HEK293T (cell line): ENCODE results near the gene PLEKHG2.

ENCODE experiments used
- ARNT ChIP-seq: fragments of 450-650 bp; IDR thresholded peaks from 2 replicates; pipeline ENCODE4 v1.6.1; 2017; ENCODE audit warnings: mild to moderate bottlenecking
- ELF4 ChIP-seq: fragments of 450-650 bp; IDR thresholded peaks from 2 replicates; pipeline ENCODE4 v1.6.1; 2017; ENCODE audit warnings: antibody characterized with exemption
- L3MBTL2 ChIP-seq: fragments of 450-650 bp; conservative IDR thresholded peaks from 2 replicates; pipeline ENCODE4 v1.6.1; 2016; ENCODE audit warnings: mild to moderate bottlenecking
- NFRKB ChIP-seq: fragments of 450-650 bp; IDR thresholded peaks from 2 replicates; pipeline ENCODE4 v1.6.1; 2016; ENCODE audit warnings: mild to moderate bottlenecking, moderate library complexity
- SP1 ChIP-seq: fragments of 450-650 bp; IDR thresholded peaks from 2 replicates; pipeline ENCODE4 v1.6.1; 2017
- SUZ12 ChIP-seq: fragments of 450-650 bp; IDR thresholded peaks from 2 replicates; pipeline ENCODE4 v1.6.1; 2016; ENCODE audit warnings: mild to moderate bottlenecking
- TARDBP ChIP-seq: fragments of 450-650 bp; IDR thresholded peaks from 2 replicates; pipeline ENCODE4 v1.6.1; 2016

DNA sequence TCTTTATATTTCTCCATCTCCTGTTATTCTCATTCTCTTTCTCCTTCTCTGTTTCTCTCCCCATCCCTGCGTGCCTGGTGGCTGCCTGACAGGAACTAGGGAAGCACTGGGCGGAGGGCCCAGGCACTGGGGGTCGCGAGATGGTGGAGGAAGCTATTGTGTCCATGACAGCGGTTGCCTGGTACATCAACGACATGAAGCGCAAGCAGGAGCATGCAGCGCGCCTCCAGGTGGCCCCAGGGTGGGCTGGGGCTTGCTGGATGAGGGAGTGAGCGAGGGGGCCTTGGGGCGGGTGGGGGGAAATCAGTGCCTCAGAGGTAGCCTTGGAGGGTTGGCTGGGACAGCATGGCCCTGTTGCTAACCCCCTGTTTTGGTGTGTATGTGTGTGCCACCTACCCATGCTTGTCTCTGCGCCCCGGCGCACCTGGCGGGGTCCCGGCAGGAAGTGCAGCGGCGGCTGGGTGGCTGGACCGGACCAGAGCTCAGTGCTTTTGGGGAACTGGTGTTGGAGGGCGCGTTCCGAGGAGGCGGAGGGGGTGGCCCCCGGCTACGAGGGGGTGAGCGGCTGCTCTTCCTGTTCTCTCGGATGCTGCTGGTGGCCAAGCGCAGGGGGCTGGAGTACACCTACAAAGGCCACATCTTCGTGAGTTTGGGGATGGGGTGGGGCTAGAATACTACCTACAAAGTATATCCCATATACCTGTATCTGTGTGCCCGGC is 5.2 kb downstream of the PLEKHG2 start:
- no peak for TF ChIP-seq ELF4
- no peak for TF ChIP-seq TARDBP
- no peak for TF ChIP-seq SUZ12
- no peak for TF ChIP-seq SP1
- TF ChIP-seq ARNT, result no peak
- no peak for TF ChIP-seq NFRKB
- no peak for TF ChIP-seq L3MBTL2
